Occipital lobe (tissue), 2 donors: ENCODE results near the gene GALNT5. TPM values are rescaled to one million over a fixed set of nuclear protein-coding genes. Genes with fewer than 3 reads are reported as not detected.
"Not testable (repeated sequence)": the region's sequence is repeated elsewhere in the genome, so short reads cannot be mapped to it uniquely, and the experiment has no call there.

ENCODE experiments used
- DNase-seq: peaks from one replicate; lab custom pipeline; 2025; lab: John Stamatoyannopoulos, UW
- total RNA-seq: library from RNA; depleted of rRNA; stranded (reverse); fragments of >200 nt; gene quantifications from one replicate; pipeline ENCODE4 v1.2.3, GENCODE V29; 2014

The GALNT5 gene
- total RNA-seq, 1 donor from 2014 or later = 0.16 TPM

DNA sequence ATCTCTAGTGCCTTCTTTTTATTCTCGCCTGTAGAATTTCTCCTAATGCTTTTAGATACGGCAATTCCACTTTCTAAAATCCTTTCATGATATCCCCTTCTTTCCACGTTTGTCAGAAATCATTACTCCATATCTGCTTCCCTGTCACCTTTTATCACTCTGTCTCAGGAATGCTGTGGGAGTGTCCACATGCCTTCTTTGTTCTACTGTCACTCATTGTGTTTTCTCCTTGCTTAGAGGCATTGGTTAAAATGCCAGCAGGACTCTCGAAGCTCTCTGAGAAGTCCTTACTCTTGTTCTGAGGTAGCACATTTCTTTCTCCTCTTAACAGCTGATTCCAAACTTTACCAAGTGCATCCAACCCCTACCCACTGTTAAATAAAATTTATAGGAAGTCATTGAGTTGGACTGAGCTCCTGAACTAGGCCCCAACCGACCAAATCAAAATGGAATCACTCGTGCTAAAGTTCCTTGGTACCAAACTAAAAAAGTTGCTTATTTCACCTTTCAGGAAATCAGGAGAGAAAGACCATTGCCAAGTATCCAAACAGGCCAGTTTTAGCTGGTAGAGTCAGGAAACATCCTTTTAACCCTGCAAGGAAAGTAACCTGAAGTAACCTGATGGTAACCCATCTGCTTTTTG, 10.6 kb upstream of the GALNT5 start:
- DNase-seq = no peak

GRCh38 chr2:157250836-157251235, 6.7 kb upstream of the GALNT5 start:
- DNase-seq = no peak

DNA sequence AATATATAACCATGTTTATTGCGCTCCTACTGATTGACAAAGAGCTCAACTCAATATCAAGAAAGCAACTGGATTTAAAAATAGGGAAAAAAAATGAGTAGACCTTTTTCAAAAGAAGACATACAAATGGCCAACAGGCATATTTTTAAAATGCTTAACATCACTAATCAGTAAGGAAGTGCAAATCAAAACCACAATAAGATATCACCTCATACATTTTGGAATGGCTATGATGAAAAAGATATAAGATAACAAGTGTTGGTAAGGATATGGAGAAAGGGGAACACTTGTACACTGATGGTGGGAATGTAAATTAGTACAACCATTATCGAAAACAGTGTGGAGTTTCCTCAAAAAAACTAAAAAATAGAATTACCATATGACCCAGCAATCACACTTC, 5.6 kb upstream of the GALNT5 start:
- no peak for DNase-seq

DNA sequence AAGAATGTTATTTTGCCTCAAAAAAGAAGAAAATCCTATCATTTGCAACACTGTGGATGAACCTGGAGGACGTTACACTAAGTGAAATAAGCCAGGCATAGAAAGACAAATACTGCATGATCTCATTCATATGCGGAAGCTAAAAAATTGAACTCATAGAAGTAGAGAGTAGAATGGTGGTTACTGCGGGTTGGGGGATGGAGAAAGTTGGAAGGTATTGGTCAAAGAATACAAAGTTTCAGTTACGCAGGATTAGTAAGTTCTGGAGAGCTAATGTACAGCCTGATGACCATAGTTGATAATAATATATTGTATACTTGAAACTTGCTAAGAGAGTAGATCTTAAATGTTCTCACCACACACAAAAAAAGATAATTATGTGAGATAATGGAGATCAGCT, 5.0 kb upstream of the GALNT5 start:
- DNase-seq = no peak

GRCh38 chr2:157254041-157254440, 3.5 kb upstream of the GALNT5 start:
- no peak for DNase-seq

GRCh38 chr2:157255746-157256145, 1.8 kb upstream of the GALNT5 start:
- no peak for DNase-seq

DNA sequence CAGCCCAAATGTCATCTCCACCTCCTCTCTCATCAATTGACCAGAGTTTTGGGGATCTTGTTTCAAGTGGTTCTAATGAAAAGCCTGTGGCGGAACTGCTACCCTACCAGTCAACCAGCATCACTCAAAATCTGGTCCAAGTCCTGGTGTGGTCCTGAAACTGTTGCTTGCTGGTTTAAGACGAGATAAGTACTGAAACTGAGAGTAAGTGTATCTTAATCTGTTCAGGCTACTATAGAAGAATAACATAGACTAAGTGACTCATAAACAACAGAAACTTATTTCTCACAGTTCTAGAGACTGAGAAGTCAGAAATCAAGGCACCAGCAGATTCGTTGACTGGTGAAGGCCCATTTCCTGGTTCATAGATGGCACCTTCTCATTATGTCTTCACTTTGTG, 879 bp upstream of the GALNT5 start:
- no peak for DNase-seq

GRCh38 chr2:157258520-157259326, 1.2 kb downstream of the GALNT5 start:
- DNase-seq = no peak

DNA sequence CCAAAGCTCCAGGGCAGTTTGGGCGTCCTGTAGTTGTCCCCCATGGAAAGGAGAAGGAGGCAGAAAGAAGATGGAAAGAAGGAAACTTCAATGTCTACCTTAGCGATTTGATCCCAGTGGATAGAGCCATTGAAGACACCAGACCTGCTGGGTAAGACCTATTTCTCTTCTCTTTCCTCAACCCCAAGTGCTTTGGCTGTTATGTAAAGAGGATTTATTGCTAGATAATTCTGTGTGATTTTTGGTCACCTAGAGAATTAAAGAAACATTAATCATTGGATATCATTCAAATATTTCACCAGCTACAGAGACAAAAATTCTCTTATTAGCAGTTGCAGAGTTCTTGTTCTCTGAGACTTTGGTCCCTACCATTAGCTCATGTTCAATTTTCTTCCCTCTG, 1.9 kb downstream of the GALNT5 start:
- no peak for DNase-seq

- no peak for DNase-seq
Measured at GRCh38 chr2:157259960-157260359, 2.5 kb downstream of the GALNT5 start.

- DNase-seq = no peak
Measured at GRCh38 chr2:157260533-157261198, 3.2 kb downstream of the GALNT5 start.

DNA sequence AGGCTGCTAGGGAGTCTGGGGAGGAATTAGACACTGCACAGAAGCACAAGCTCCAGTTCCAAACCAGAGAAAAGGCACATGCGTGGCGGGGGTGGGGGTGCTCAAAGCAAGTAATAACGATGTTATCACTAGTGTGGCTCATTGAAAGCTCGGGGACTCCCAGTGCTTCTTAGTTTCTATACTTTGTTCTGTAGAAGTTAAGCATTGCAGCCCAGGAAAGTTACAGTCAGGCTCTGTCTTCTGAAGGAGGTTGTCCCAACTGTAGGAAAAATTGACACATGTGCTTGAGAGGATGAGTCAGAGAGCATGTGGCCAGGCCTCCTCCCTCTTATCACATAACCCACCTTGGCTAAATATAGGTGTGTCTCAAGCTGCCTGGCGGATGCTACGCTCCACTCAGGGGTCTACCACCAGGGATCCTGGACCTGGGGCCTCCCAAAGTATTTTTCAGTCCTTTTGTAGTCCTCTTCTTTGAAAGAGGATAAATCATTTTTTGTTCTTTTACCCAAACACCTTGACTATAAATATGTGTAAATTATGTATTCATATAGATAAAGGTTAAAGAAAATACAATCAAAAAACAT, 3.8 kb downstream of the GALNT5 start:
- DNase-seq = no peak

DNA sequence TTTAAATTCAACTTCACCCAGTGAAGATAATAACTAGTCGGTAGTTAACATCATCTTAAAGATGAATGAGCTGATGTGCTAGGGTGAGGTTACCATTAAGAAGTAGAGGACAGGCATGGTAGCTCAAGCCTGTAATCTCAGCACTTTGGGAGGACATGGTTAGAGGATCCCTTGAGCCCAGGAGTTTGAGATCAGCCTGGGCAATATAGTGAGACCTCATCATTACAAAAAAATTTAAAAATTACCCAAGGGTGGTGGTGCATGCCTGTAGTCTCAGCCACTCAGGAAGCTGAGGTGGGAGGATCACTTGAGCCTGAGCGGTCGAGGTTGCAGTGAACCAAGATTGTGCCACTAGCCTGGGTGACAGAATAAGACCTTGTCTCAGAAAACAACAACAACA, 4.7 kb downstream of the GALNT5 start:
- DNase-seq = no peak

GRCh38 chr2:157264099-157264498, 6.6 kb downstream of the GALNT5 start:
- no peak for DNase-seq

GRCh38 chr2:157265825-157266224, 8.3 kb downstream of the GALNT5 start:
- DNase-seq = no peak

DNA sequence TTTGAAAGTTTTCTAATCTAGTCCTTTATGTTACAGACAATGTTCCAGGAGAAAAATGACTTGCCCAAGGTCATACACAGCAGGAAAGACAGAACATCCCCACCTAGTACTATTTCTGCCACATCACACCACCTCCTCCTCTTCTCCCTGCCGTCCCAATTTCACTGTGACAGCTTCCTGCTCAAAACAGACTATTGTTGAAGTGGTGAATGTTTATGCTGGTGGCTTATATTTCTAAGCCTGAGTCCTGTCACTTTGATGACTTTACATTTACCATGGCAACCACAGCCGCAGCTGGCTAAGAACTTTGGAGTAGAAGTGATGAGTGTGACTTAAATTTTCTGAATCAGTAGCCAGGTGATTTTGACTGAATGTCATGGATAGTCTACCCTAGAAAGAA, 10.0 kb downstream of the GALNT5 start:
- no peak for DNase-seq

DNA sequence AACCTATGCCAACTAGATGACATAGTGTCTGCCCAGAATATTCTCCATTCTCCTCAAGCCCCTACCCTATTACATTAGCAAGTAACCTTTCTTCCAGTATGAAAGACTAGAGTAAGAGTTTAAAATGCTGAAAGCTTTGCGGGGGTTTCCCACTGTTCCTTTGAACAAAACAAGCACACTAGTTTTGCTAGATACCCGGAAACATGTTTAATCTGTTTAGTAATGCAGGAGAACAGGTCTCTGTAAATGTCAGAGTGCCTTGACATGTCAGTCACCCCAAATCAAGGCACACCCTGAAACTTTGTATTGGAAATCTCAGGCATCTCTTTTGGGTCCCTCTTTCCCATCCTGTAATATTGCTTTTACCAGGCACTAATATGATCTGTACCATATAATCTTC, 11.6 kb downstream of the GALNT5 start:
- DNase-seq = no peak

GRCh38 chr2:157269922-157270321, 12.4 kb downstream of the GALNT5 start:
- no peak for DNase-seq

- no peak for DNase-seq
Measured at GRCh38 chr2:157271590-157272203, 14.2 kb downstream of the GALNT5 start.

GRCh38 chr2:157279311-157279710, 21.8 kb downstream of the GALNT5 start:
- not testable (repeated sequence) for DNase-seq

- no peak for DNase-seq
Measured at GRCh38 chr2:157281316-157281715, 23.8 kb downstream of the GALNT5 start.

DNA sequence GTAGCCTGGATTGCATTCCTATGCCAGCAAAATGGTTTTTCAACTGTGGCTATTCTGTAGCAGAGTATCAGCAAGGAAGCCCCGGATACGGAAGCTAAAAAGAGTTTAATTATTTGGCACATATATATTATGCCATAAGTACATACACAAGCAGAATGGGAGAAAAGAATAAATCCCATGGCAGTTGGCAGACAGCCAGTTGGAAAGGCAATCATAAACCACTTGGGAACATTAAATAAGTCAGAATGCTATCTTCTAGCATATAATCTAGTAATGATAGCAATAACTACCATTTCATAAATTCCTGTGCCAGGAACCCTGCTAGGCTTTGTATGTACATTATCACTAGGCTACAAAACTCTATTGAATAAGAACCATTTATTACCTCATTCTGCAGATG, 26.0 kb downstream of the GALNT5 start:
- no peak for DNase-seq
